GM19467 (cell line): ENCODE measurements around the gene KRT9.
"Not testable (repeated sequence)": the region's sequence is repeated elsewhere in the genome, so short reads cannot be mapped to it uniquely, and the experiment has no call there.

Source experiments
- ATAC-seq: cut with Tn5 transposase; IDR thresholded peaks from one replicate; pipeline ENCODE4 v1.9.1; 2021; ENCODE audit warnings: mild to moderate bottlenecking, moderate library complexity; ENCODE audit not compliant: unreplicated experiment

The KRT9 gene, protein sequence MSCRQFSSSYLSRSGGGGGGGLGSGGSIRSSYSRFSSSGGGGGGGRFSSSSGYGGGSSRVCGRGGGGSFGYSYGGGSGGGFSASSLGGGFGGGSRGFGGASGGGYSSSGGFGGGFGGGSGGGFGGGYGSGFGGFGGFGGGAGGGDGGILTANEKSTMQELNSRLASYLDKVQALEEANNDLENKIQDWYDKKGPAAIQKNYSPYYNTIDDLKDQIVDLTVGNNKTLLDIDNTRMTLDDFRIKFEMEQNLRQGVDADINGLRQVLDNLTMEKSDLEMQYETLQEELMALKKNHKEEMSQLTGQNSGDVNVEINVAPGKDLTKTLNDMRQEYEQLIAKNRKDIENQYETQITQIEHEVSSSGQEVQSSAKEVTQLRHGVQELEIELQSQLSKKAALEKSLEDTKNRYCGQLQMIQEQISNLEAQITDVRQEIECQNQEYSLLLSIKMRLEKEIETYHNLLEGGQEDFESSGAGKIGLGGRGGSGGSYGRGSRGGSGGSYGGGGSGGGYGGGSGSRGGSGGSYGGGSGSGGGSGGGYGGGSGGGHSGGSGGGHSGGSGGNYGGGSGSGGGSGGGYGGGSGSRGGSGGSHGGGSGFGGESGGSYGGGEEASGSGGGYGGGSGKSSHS

DNA sequence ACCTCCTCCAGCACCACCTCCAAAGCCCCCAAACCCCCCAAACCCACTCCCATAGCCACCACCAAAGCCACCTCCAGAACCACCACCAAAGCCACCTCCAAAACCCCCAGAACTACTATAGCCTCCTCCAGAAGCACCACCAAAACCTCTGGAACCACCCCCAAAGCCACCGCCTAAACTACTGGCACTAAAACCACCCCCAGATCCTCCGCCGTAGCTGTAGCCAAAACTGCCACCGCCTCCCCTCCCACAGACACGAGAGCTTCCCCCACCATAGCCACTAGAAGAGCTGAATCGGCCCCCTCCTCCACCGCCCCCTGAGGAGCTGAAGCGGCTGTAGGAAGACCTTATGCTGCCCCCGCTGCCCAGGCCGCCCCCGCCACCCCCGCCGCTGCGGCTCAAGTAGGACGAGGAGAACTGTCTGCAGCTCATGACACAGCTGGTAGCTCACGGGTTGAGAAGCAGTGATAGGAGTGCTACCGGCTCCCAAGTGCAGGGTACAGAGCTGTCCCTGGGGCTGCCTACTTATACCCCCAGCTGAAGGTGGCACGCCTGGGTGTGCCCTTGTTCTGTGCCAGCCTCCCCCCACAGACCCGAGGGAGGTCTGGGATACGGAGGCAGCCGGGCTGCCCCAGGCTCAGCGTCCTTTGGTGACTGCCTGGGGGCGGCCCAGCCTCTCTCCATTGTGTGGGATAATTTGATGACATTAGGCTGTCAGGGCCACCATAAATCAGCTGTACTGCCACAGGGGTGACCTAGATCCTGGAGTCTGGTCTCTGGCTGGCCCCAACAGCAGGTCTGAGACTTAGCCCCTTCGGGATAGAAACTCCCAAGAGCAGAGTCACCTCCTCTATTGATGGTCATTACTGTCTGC lies at the start of gene KRT9:
KRT9 (minus strand) TSS at position 499 of the 874 bp plus-strand sequence; CDS start at position 432, 67 bp downstream.
- ATAC-seq, result no peak

DNA sequence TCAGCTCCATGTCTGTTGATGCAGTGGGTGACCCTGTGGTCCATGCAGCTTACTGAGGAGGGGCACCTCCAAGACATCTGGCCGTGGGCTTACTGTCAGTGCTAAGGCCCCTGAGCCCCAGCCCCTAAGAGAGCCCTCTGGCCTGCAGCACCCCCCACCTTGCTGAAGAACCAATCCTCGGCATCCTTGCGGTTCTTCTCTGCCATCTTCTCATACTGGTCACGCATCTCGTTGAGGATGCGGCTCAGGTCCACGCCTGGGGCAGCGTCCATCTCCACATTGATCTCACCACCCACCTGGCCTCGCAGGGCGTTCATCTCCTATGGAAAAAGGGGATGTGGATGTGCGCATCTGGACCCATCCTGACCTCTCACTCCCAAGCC lies 49.6 kb upstream of the KRT9 start:
- not testable (repeated sequence) for ATAC-seq

DNA sequence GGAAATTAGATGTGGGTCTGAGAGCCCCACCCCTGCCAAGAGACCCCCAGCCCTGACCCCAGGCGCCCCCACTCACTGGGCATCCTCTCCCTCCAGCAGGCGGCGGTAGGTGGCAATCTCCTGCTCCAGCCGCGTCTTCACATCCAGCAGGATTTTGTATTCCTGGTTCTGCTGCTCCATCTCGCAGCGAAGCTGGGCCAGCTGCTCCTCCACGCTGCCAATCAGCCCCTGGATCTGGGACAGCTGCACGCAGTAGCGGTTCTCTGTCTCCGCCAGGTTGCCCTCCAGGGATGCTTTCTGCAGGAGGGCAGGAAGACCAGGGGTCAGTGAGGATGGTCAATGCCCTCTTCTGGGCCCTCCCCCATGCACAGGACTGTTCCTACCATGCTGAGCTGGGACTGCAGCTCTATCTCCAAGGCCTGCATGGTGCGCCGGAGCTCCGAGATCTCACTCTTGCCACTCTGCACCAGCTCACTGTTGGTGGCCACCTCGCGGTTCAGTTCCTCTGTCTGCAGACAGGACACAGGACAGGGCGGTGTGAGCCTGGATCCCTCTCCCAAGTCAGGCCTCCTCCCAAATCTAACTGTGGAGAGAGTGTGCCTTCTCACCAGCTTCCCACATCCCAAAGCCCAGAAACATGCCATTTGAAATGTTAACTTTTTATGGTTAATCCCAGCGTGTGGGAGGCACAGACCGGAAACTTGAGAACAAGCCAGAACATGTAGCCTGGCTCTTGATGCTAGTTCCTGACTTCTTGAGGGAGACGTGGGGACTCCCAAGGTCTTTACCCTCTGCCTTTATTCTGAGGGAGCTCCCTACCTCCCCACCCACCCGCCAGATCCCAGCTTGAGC lies 49.0 kb upstream of the KRT9 start:
- no peak for ATAC-seq

DNA sequence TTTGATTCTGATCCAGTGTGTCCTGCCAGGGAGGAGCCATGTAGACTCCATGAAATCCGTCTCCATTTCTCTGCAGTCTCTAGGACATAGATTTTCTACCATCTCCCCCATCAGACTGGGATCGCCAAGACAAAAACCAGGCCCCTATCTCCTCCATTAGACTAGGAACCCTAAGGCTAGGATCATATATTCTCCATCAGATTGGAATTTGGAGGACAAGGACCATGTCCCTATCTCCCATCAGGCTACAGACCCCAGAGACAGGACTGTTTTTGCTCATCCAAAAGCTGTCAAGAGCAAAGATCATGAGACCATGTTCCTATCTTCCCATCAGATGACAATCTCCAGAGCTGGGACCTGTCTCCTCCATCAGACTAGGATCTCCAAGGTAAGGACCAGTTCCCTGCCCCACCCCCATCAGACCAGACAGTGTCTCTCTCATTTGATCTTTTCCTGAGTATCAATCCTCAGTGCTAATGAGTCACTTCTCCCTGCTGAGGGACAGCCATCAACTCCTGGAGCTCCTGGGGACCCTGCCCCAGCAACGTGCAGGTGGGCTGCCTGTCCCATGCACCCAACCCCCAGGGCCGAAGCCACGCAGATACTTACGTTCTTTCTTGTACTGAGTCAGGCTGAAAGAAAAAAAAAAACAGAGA lies 48.2 kb upstream of the KRT9 start:
- ATAC-seq, result not testable (repeated sequence)

DNA sequence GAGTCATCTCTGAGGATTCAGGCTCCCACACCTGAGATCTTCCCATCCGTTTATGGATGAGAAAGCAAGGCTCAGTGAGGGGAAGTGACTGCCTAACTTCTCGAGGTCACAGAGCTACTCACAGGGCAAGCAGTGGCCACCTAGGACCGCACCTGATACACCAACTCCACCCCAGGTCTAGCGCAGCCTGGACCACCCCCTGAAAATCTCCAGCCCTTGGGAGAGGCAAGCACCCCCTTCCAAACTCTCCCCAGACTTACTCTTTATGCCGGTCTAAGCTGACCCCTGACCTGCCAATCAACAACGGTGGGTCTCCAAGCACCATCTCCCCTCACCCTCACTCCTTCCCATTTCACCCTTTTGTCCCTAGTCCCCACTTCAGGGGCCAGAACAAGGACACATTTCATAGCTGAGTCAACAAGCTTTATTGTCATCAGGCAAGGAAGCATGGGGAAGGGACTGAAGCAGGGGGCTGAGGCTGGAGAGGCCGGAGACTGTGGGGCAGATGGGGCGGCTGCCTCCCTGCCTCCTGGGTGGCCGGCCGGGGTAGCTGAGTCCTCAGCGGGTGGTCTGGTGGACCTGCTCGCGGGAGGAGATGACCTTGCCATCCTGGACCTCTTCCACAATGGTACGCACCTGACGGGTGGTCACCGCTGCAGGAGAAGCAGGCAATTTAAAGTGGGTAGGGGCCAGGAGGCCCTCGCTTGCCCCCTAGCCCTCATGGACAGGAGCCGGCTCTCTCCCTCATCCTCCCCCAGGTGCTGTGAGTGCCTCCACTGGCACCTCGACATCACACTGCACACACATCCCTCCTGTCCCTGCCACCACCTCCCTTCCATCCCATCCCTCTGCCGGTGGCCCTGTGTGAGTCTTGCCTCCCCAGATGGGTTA lies 47.4 kb upstream of the KRT9 start:
- no peak for ATAC-seq

DNA sequence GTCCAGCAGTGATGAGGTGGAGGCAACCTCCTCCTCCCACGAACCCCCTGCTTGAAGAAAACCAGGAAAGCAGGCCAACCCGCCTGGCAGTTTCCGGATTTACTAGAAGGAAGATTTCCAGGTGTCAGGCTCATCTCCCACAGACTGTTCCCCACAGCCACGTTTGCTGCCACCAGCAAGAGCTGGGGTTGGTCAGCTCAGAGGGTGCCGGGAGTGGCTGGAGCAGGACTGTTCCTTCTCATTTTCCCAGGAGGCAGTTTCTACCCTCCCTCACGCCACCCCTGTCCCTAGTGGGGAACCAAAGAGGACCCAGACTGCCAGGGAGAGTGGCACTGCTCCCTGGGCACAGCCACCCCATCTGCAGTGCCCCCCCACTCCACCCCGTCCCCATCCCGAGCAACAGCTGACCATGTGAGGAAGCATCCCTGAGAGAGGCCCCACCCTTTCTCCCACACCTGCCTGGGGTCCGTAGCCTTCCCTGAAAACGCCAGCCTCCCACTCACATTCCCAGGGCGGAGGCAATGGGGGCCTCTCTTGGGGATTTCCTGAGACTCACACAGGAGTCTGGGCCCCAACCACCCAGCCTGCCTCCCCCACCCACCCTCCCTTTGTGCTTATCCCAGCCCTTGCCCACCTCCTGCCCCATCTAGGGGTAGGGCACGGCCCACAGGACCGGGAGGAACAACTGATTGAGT lies 46.6 kb upstream of the KRT9 start:
- no peak for ATAC-seq

DNA sequence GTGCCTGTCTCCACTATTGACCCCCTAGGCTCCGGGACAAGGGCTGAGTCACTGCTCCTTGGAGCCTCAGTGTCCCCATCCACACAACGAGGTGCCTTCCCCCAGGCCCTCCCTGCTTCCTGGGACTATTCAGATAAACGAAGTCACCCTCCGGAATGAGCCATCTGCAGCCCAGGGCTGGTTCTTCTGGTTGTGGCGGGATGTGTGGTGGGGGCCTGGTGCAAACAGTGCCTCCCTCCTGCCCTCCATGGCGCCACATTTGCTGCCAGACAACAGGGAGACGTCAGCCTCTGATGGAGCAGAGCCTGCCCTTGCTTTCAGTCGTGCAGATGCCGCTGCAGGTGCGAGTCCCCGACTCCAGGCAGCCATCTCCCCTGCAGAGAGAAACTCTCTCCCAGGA lies 45.8 kb upstream of the KRT9 start:
- ATAC-seq, result no peak

DNA sequence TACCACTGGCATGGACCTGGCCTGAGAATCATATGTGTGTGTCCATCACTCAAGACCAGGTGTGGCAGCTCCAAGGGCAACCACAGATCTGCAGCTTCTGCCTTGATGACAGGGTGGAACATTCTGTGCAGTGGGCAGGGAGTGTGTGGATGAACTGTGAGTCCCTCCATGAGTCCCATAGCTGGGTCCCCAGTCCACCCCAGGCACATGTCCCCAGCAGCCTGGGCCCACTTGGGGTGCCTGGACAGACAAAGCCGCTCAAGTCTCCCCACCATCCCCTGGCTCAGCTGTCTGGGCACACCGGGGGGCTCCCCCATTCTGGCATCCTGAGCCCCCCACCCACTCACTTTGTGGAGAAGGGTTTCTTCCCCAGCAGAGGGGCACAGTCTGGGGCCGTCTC lies 45.3 kb upstream of the KRT9 start:
- no peak for ATAC-seq

DNA sequence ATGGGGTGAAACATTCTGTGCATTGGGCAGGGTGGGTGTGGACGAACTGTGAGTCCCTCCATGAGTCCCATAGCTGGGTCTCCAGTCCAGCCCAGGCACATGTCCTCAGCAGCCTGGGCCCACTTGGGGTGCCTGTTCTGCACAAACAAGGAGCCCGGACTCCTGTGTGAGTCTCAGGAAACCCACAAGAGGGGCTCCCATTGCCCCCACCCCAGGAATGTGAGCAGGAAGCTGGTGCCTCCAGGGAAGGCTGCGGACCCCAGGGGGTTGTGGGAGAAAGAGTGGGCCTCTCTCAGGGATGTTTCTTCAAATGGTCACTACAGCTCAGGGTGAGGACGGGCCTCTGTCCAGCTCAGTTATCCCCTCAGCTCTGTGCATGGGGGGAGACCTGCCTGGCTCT lies 44.6 kb upstream of the KRT9 start:
- ATAC-seq, result not testable (repeated sequence)

DNA sequence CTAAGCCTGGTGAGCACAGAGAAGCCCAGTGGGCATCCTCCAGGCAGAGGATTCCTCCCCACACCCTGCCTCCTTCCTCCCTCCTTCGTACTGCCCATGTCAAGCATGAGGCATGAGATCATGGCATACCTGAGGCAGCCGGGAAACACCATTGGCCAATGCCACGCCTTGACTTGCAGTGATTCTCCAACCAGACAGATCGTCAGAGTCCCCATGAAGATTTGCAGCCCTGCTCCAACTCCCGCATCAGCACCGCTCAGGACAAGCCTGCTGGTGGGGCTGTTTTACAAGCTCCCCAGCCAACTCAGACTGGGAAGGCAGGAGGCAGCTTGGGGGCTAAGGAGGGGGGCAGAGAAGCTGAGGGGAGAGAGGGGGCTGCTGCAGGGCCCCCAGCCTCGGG lies 43.6 kb upstream of the KRT9 start:
- no peak for ATAC-seq

DNA sequence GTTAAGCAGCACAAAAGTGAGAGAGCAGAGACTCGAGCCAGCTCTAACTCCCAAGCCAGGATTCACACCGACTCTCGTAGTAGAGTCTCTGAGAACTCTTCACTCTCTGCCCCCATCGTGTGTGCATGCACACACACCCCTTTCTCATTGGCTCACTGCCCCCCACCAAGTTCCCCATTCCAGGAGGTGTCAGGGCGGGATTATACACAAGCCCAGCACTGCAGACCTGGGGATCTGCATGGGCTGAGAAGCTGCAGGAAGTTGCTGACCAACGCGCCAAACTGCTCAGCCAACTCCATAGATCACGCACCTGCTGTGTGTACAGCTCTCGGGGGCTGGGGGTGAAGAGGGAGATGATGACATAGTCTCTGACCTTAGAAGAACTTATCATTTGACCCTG lies 42.9 kb upstream of the KRT9 start:
- not testable (repeated sequence) for ATAC-seq

DNA sequence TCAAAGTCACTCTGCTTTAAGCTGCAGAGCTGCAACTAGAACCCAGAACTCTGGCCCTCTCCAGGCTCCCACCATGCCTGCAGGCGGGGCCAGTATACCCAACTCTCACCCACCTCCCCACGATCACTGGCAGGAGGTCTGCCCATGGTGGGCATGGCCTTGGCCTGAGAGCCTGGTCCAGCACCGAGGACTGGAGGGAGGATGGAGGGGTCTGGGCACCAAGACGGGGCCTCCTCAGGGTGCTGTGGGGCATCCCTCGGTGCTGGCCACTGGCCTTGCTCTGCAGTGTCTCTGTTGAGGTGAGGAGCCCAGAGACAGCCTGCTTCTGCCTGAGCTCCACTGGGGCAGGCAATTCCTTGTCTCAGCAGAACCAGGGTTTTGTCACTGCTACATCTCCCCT lies 42.2 kb upstream of the KRT9 start:
- ATAC-seq, result no peak

DNA sequence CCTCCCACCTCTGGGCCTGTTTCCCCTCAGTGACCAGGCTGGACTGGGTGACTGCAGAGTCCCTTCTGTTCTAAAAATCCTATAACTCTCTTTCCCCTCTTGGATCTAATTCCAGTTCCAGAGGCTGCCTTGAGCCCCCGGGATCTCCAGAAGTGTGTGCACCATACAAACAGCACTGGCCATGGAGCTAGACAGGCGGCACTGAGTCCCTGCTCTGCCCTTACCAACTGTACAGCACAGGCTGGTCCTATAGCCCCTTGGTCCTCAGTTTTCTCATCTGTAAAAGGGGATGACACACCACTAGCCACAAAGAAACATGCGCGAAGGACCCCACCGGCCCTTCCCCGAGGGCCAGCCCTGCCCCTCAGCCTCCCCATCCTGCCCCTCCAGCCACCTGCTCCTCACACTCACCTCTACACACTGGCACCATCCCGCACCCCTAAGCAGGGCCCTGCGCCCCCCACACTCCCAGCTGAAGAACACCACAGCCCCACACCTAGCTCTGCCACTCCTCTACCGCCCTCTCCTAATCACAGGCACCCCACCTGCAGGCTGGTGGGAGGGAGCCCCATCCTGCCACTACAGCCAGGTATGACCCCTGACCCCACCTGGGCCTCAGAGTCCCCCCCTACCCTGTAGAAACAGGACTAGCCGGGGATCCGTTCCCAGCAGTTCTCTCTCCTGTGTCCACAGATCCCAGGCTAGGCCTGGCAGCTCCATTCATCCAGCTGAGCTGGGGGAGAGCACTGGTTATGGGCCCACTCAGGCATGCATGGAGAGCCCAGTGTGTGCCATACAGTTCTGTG lies 41.6 kb upstream of the KRT9 start:
- ATAC-seq, result no peak

DNA sequence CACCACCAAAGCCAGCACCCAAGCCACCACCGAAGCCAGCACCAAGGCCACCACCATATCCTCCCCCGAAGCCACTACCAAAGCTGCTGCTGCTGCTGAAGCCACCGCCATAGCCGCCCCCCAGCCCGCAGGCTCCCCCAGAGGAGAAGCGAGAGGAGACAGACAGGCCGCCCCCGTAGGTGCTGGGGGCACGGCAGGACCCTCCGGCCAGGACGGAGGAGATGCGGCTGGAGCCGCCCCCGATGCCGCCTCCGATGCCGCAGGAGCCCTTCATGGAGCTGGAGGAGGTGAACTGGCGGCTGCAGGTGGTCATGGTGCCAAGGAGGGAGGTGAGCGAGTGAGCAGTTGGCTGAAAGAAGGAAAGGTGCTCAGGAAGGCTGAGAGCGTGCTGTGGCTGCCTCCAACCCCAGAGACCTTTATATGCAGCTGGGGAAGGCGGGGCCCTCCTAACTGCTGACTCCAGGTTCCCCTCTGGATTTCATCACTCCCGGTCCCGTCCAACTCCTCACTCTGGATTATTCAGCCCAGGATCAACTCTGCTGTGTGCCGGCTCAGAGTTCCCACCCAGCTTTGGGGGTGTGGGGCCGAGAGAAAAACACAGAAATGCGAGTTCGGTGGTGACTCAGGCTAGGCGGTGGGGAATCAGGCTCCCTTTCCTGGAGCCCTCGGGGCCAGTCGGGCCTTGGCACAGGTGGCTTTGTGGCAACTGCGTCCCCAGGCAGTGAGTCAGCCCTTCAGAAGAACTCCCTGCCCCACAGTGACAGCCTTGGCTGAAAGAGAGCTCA lies 40.7 kb upstream of the KRT9 start, which contains the start of gene KRT16:
KRT16 (minus strand) TSS at position 392 of the 785 bp plus-strand sequence; CDS start at position 313, 79 bp downstream.
- not testable (repeated sequence) for ATAC-seq

DNA sequence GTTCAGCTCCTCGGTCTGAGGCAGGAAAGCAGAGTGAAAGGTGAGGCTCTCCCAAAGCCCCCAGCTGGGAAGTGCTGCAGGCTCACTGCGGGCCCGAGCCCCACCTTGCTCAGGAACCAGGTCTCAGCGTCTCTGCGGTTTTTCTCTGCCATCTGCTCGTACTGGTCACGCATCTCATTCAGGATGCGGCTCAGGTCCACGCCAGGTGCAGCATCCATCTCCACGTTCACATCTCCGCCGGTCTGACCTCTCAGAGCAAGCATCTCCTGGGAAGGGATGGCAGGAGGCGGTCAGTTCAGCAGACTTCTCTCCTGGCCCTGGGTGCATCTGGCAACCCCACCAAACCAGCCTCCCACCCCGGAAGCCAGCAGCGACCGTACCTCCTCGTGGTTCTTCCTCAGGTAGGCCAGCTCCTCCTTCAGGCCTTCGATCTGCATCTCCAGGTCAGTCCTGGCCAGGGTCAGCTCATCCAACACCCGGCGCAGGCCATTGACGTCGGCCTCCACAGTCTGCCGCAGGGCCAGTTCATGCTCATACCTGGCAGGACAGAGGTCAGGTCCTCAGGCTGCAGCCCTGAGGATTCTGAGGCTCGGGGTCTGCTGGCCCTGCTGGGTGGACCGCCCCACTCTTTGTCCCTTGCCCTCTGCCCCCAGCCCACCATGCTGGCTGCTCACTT lies 39.2 kb upstream of the KRT9 start:
- ATAC-seq, result no peak

DNA sequence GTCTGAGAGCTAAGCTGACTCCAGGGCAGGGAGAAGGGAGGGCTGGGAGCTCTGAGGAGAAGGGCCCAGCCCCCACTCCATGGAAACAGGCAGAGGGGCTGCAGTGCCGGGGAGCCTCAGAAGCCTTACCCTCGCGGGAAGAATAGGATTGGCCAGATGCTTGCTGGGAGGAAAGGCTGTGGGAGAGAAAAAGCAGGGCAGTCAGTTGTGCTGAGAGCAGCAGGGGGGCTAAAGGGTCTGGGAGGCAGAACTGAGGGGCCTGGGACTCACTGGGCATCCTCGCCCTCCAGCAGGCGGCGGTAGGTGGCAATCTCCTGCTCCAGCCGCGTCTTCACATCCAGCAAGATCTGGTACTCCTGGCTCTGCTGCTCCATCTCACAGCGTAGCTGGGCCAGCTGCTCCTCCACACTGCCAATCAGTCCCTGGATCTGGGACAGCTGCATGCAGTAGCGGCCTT lies 38.2 kb upstream of the KRT9 start:
- ATAC-seq, result not testable (repeated sequence)
